GM21528 (cell line): ENCODE results near the gene PPP1R15A.
"Not testable (repeated sequence)": the region's sequence is repeated elsewhere in the genome, so short reads cannot be mapped to it uniquely, and the experiment has no call there.

ENCODE experiments used
- ATAC-seq: cut with Tn5 transposase; IDR thresholded peaks from one replicate; pipeline ENCODE4 v1.9.1; 2021; ENCODE audit warnings: mild to moderate bottlenecking, moderate library complexity; ENCODE audit not compliant: unreplicated experiment, low FRiP score

The PPP1R15A gene

DNA sequence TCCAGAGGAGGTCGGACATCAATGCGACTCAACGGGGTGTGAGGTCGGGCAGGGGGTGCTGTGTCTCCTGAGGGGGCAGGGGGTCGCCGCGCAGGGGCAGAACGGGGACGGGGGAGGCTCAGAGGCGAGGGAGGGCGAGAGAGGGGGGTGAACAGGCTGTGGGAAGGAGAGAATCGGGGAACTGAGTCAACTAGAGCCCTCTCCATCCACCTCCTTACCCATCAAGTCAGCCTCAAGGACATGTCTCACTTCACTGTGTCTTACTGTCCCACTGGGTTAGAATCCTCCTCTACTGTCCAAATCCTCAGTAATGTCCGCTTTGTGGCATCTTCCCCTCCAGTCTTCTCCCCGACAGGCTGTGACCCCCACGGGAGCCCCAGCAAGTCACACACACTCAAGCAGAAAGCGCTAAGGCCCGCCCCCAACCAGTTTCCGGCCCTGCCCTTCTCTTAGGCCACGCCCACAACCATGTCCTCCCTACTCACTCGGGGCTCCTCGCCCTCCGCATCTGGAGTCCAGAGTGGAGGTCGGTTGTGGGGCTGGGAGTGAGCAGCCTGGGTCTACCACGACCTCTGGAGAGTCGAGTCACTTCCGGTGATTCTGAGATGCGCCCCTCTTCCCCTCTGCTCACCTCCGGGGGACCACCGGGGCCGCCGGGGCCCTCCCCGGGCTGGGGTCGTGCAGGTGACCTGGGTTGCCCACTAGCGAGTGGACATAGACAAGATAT lies 13.1 kb upstream of the PPP1R15A start:
- peak; percentile 54 for ATAC-seq

DNA sequence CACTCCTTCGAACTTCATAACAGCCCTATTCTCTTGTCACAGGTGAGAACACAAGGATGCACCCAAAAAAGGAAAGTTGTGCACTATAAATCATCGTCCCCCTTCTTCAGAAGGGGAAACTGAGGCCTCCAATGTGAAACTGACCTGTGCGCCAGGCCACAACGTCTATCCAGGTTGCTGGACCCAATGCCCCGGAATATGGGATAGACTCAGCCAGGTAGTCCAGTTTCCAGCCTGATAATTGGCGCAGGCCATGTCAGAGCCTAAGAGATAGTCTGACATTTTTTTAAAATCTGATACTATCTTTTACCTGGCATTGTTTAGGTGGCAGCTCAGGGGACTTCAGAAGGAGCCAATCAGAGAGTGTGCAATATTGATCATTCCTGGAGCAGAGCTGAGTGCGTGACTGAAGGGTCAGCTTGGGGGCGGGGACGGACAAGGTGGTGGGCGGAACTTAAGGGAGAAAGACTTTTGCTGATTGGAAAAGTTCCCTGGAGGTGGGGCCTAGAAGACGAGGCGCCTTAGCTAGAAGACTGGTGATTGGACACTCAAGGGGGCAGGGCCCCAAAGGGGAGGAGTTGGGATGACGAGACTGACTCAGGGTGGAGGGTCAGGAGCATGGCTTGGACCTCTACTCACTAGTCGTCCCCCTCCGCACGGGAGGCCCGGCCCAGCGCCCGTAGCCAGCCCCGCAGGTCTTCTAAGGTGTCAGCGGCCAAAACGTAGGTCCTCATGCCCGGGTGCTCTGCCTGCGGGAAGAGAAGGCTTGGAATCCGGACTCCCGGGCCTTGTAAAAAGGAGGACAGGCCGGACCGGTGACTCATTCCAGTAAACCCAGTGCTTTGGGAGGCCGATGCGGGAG lies 12.3 kb upstream of the PPP1R15A start:
- no peak for ATAC-seq

DNA sequence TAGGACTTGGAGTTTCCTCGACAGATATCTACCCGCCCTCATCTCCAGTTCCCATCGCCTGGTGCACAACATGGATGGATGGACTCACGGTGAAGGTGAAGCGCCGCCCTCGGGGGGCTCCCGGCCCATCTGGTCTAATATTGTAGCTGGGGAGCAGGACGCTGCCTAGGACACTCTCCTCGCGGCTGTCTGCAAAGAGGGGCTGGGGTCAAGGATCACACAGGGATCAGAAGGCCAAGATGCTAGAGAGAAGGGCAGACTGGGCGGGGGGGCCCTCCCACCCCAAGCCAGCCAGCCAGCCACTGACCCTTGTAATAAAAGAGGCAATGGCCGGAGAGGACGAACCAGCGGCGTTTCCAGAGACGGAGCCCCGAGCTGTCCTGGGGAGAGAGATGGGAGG lies 10.9 kb upstream of the PPP1R15A start:
- no peak for ATAC-seq

DNA sequence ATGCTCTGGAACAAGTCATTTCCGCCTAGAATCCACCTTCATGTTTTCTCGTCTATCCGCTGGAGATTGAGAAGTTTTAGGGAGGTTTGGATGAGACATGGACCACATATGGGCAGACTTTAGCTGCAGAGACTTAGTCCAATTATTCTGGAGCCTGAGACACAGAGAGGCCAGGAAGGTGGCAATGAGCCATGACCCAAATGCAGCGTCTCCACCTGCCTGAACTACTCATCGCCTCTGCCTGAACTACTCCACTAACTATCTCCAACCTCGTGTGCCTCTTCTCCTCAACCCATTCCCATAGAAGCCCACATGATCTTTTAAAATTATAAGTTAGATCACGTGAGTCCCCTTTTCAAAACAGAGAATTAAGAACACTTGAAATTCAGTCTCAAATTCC lies 9.4 kb upstream of the PPP1R15A start:
- ATAC-seq, result no peak

DNA sequence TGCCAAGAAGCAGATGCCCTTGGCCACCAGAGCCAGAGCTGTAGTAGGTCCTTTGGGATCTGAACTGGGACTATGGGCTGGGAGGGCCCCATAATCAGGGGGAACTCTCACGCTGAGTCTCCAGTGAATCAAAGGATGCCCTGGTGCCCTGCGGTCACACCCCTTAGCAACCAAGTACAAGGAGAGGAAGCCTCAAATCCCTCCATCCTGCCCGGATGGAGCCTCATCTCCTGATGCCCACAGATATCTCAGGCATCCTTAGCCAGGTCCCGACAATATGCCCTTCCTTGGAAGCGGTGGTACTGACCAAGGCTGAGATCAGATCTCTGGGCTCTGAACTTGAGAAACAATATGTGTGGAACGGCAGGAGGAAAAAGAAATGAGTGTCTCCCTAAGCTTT lies 5.5 kb upstream of the PPP1R15A start:
- ATAC-seq, result no peak

DNA sequence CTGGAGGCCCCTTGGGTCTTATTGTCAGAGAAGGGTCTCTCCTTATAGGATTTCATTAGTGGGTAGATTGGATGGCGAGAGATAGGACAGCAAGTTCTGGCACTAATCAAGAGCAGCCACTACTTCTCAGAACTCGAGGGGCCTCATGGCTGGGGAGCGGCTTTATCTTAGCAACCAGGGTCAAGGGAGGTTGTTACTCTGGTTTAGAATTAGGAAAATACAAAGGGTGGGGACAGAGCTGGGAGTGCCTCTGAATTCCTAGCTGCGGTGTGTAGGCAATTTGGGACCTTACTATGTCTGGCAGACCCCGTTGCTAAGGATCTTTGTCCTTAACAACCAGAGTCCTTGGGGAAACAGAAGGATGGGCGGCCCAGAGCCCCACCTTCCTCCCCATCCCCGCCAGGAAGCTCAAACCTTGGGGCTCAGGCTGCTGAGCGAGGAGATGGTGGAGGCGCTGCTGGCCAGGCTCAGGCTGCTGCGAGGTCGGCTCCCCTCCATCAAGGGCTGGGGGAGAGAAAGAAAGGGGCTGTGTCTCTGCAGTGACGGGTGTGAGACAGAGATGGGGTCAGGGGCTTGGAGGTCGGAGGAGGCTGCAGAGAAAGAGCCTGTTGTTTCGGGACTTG lies 5.0 kb upstream of the PPP1R15A start:
- ATAC-seq, result no peak

DNA sequence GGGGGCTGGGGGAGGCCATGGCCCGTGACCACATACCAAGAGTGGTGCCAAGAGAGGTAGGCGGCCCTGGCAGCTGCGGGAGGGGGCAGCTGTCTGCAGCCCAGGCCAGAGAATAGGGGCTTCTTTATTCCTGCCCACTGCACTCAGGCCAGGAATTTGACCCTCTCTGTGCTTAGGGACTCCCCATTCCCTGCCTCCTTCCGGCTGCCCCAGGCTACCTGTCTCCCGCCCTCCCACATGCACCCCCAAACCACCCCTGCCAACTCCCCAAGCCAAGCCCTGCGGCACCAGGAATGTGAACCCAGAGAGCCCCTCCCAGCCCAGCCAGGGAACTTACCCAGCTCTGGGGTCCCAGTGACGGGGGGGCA lies 4.5 kb upstream of the PPP1R15A start:
- ATAC-seq, result no peak

DNA sequence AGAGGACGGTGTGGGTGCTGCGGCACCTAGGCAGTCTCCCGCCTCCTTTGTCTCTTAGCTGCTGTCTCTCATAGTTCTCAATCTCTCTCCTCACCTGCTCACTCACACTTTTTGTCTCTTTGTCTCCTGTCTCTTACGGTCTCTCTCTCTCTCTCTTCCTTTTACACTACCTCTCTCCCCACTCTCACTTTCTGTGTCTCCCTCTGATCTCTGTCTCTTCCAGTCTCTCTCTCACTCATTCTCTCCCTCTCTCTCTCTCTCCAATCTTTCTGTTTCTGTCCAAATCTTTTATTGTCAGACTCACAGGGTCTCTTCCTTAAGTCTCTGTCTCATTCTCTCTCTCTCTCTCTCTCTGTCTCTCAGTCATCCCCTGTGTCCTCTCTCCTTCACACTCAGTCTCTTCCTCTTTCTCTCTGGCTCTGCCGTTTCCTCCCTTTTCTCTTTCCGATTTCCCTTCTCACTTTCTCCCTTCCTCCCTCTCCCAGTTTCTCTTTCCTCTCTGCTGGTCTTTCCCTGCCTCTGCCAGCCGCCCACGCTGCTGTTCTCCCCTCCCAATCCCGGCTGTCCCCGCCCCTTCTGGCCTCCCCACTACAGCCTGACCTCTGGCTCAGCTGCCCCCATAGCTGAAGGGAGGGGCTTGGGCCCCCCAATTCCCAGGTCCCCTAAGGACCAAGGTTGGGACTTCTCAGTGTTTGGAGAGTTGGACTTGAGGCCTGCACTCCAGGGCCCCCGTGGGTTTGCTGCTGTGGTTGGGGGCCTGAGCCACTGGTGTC lies 3.9 kb upstream of the PPP1R15A start, which contains the start of gene PLEKHA4:
Gene PLEKHA4, minus strand, starts transcription at position 504 of the 773 bp plus-strand sequence. CDS start 997 bp downstream, outside the sequence.
- ATAC-seq, result no peak

DNA sequence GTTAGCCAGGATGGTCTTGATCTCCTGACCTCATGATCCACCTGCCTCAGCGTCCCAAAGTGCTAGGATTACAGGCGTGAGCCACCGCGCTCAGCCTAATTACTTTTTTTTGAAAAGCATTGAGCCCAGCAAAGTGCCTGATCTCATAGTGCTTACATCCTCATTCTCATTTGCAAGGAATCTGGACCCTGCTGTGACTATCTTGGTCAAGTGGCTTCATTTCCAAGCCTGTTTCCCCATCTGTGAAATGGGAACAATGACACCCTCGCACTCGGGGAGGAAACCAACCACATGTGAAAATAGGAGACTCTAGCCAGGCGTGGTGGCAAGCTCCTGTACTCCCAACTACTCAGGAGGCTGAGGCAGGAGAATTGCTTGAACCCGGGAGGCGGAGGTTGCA lies 2.2 kb upstream of the PPP1R15A start:
- ATAC-seq, result no peak

DNA sequence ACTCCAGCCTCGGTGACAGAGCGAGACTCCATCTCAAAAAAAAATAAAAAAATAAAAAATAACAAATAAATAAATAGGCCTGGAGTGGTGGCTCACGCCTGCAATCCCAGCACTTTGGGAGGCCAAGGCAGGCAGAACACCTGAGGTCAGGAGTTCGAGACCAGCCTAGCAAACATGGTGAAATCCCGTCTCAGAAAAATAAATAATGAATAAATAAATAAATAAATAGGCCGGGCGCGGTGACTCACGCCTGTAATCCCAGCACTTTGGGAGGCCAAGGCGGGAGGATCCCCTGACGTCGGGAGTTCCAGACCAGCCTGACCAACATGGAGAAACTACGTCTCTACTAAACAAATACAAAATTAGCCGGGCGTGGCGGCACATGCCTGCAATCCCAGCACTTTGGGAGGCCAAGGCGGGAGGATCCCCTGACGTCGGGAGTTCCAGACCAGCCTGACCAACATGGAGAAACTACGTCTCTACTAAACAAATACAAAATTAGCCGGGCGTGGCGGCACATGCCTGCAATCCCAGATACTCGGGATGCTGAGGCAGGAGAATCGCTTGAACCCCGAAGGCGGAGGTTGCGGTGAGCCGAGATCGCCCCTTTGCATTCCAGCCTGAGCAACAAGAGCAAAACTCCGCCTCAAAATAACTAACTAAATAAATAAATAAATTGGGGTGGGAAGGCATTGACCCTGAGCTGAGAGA lies 595 bp upstream of the PPP1R15A start:
- ATAC-seq, result not testable (repeated sequence)

DNA sequence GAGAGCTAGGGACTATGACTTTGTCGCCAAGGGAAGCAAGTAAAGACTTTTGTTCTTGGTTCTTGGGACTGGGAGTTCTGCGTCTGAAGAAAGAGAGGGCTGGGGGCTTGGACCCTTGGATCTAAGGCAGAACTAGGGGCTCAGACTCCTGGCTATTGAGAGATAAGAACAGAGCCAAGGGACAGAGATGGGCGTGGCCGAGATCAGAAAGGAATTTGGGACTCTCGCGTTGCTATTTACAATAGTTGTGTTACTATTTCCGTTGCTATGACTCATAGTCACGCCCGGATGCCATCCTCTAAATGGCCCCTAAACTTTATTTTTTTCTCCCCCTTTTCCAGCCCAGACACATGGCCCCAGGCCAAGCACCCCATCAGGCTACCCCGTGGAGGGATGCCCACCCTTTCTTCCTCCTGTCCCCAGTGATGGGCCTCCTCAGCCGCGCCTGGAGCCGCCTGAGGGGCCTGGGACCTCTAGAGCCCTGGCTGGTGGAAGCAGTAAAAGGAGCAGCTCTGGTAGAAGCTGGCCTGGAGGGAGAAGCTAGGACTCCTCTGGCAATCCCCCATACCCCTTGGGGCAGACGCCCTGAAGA lies 759 bp downstream of the PPP1R15A start:
- ATAC-seq, result no peak

DNA sequence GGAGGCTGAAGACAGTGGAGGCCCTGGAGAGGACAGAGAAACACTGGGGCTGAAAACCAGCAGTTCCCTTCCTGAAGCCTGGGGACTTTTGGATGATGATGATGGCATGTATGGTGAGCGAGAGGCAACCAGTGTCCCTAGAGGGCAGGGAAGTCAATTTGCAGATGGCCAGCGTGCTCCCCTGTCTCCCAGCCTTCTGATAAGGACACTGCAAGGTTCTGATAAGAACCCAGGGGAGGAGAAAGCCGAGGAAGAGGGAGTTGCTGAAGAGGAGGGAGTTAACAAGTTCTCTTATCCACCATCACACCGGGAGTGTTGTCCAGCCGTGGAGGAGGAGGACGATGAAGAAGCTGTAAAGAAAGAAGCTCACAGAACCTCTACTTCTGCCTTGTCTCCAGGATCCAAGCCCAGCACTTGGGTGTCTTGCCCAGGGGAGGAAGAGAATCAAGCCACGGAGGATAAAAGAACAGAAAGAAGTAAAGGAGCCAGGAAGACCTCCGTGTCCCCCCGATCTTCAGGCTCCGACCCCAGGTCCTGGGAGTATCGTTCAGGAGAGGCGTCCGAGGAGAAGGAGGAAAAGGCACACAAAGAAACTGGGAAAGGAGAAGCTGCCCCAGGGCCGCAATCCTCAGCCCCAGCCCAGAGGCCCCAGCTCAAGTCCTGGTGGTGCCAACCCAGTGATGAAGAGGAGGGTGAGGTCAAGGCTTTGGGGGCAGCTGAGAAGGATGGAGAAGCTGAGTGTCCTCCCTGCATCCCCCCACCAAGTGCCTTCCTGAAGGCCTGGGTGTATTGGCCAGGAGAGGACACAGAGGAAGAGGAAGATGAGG lies 1.5 kb downstream of the PPP1R15A start:
- ATAC-seq, result no peak

DNA sequence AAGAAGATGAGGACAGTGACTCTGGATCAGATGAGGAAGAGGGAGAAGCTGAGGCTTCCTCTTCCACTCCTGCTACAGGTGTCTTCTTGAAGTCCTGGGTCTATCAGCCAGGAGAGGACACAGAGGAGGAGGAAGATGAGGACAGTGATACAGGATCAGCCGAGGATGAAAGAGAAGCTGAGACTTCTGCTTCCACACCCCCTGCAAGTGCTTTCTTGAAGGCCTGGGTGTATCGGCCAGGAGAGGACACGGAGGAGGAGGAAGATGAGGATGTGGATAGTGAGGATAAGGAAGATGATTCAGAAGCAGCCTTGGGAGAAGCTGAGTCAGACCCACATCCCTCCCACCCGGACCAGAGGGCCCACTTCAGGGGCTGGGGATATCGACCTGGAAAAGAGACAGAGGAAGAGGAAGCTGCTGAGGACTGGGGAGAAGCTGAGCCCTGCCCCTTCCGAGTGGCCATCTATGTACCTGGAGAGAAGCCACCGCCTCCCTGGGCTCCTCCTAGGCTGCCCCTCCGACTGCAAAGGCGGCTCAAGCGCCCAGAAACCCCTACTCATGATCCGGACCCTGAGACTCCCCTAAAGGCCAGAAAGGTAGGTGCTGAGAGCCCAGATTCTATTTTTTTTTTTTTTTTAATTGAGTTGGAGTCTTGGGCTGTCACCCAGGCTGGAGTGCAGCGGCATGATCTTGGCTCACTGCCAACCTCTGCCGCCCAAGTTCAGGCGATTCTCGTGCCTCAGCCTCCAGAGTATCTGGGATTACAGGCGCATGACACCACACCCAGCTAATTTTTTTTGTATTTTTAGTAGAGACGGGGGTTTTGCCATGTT lies 2.3 kb downstream of the PPP1R15A start:
- no peak for ATAC-seq

DNA sequence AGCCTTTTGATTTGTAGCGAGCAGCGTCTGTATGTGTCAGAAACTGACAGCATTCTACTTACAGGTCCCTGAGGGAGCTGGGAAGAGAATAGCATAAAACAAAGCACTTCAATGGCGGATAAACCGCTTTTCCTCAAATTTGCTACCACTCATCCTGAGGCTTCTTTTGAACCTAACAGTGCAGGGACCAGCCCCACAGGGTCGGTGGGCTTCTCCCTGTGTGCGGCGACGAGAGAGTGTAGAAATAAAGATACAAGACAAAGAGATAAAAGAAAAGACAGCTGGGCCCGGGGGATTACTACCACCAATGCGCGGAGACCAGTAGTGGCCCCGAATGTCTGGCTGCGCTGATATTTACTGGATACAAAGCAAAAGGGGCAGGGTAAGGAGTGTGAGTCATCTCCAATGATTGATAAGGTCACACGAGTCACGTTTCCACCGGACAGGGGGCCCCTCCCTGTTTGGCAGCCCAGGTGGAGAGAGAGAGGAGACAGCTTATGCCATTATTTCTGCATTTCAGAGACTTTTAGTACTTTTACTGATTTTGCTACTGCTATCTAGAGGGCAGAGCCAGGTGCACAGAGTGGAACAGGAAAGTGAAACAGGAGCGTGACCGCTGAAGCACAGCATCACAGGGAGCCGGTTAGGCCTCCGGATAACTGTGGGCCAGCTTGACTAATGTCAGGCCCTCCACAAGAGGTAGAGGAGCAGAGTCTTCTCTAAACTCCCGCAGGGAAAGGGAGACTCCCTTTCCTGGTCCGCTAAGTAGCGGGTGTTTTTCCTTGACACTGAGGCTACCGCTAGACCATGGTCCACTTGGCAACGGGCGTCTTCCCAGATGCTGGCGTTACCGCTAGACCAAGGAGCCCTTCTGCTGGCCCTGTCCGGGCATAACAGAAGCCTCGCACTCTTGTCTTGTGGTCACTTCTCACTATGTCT lies 4.1 kb downstream of the PPP1R15A start:
- ATAC-seq, result not testable (repeated sequence)

DNA sequence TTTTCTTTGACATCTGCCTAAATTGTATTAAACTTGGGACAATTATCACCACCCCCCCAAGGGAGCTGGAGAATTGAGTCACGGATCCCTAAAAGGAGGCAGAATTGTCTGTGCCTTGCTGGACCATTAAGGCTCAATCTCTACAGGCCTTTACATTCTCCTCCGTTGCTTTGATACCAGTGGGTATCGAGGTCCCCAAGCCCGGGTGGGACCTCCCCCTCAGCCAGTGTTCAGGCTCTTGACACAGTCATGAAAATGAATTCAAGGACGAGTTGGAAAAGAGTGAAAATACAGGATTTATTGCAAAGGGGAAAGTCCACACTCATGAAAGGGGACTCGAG lies 5.6 kb downstream of the PPP1R15A start:
- no peak for ATAC-seq

DNA sequence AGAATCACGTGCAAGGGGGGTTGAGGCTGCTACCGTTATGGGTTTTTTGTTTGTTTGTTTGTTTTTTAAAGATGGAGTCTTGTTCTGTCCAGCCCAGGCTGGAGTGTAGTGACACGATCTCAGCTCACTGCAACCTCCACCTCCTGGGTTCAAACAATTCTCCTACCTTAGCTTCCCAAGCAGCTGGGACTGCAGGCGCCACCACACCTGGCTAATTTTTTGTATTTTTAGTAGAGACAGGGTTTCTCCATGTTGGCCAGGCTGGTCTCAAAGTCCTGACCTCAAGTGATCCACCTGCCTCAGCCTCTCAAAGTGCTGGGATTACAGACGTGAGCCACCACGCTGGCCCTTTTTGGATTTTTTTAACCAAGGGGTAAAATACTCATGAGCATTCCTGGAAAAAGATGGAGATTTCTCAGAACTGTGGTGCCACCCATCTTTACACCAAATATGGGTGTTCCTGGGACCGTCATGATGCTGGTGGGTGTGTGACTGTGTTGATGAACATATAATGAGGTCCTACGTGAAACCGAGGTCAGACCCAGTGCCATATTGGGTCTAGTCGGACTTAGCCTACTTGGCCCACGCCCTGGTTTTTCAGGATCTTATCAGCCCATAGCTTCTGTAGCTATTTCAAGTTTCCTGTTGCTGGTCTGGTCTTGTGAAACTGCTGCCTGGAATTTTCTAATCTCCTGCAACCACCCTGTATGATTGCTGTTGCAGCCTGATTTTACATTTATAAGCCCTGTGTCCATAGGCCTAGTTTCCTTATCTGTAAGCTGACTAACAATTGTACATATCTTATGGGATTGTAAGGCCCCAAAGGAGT lies 6.2 kb downstream of the PPP1R15A start:
- ATAC-seq, result no peak
